Activated naive CD8-positive, alpha-beta T cell treated with anti-CD3 and anti-CD28 coated beads, Interleukin-2, amount 10 ng/mL, durations not matched to agents 7 days and 5 days (primary cell): ENCODE measurements around the gene ZNHIT1. TPM values are rescaled to one million over a fixed set of nuclear protein-coding genes. Genes with fewer than 3 reads are reported as not detected.
A peak's percentile ranks its signal among the peaks of the same experiment; 100 is the strongest.

Source experiments
- ATAC-seq: fragments of 150-1000 bp; cut with Tn5 transposase; one replicate; pipeline ENCODE4 v1.10.0; 2021; ENCODE audit warnings: low read depth, moderate library complexity
- POLR2A ChIA-PET: fragments of 350-600 bp; sonication (Branson Sonifier 250); formaldehyde crosslinking; loops from one replicate; lab custom pipeline; 2021; ENCODE audit warnings: antibody characterized with exemption; lab: Charles Lee
- DNase-seq: peaks from one replicate; pipeline ENCODE4 v3.0.0; 2021
- H3K27ac Mint-ChIP-seq: one replicate; pipeline ENCODE4 v1.8.0; 2022; ENCODE audit warnings: mild to moderate bottlenecking, mixed read lengths
- H3K27me3 Mint-ChIP-seq: one replicate; pipeline ENCODE4 v1.8.0; 2022; ENCODE audit warnings: mild to moderate bottlenecking, moderate library complexity, mixed read lengths
- H3K36me3 Mint-ChIP-seq: one replicate; pipeline ENCODE4 v1.8.0; 2021; ENCODE audit warnings: mild to moderate bottlenecking, mixed read lengths
- H3K4me1 Mint-ChIP-seq: one replicate; pipeline ENCODE4 v1.8.0; 2021; ENCODE audit warnings: mixed read lengths
- H3K4me3 Mint-ChIP-seq: one replicate; pipeline ENCODE4 v1.8.0; 2022; ENCODE audit warnings: mild to moderate bottlenecking, moderate library complexity, mixed read lengths
- H3K9me3 Mint-ChIP-seq: one replicate; pipeline ENCODE4 v1.8.0; 2021; ENCODE audit warnings: mixed read lengths
- total RNA-seq, 2 experiments: library from RNA; stranded (reverse); gene quantifications; one replicate each; pipeline ENCODE4 v1.2.3, GENCODE V29; 2021

Gene ZNHIT1
- total RNA-seq: 10 to 100 TPM; 54.2 to 55.8 TPM

DNA sequence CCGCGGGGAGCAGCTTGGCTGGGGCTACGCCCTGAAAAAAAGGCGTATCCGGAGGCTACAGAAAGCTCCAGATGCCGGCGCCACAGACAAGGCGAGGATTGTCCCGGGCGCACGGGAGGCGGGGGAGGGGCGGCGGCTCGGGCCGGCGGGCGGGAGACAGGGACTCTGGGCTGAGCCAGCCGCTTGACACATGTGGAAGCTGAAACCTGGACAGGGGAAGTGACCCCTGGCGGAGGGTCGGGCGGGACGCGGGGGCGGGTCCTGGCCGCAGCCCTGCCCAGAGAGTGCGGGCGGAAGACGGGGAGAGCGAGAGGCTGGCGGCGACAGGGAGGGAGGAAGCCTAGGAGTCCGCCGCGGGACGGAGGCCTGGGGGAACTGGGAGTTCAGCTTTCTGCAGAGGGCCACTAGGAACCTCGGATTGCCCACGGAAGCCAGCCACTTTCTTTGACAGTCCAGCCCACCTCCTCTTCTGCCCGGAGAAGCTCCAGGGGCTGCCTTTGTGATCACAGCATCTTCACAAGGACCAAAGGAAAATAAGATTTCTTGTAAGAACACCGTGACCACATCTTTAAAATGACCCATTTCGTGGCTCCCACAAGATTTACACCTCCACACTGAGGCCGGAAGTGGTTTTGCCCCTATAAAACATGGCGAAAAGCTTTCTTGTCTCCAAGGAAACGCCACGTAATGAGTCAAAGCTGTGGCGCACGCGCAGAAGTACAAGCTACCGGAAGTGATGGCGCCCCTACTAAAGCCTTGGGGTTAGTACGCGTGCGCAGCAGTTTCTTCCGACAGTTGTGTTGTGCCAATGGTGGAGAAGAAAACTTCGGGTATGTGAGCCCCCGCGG, at the start of gene ZNHIT1, which contains the start of gene PLOD3:
TSS of gene ZNHIT1 (plus strand) at position 778 of the 848 bp plus-strand sequence. CDS start at position 809, 31 bp downstream.
TSS of gene PLOD3 (minus strand) at position 194 of the 848 bp plus-strand sequence. CDS start 307 bp downstream, outside the sequence.
- ATAC-seq (peak; percentile 79), DNase-seq (peak; percentile 91)
- peak within 1 kb of the TSS; percentile 88 for H3K27ac Mint-ChIP-seq
- peaks cover 8% of the 10 kb centered on the region for H3K36me3 Mint-ChIP-seq
- POLR2A ChIA-PET: interaction anchor here (0.6 to 2.6 kb wide), 17 partner anchors 8 to 1135 kb away, joined by 3 to 36 read pairs (median 5); partner anchors contain the start of genes FIS1, IFT22, MOGAT3 and SRRT
- peak within 1 kb of the TSS; percentile 90 for H3K4me3 Mint-ChIP-seq
- no peaks in the 10 kb centered on the region for H3K27me3 Mint-ChIP-seq
- no peaks in the 10 kb centered on the region for H3K9me3 Mint-ChIP-seq
- peaks cover 22% of the 10 kb centered on the region for H3K4me1 Mint-ChIP-seq

DNA sequence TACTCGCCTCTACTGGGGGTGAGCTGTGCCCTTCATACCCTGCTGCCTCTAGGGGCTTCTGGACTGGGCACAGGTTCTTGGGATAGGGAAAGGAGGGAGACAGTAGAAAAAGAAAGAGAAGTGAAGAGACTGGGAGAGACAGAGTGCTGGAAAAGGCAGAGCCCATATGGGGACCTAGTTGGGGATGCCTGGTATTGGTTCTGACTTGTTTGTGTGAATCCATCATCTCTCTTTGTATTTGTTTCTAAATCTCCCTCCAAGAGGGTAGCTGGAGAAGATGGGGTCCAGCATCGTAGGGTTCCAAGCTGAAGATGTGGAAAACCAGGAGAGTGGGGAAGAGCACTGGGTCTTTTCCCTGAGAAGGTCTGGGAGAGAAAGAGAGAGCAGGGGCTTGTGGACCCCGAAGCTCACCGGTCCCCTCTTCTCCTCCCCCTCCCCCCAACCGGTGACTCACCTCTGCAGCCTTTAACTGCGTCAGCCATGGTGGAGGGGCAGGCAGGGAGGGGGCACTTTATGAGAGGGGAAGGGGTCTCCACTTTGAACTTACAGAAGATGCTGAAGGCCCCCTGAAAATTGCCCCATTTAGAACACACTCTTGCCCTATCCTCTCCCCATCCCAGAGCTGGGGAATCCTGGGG, 49.4 kb upstream of the ZNHIT1 start:
- H3K4me3 Mint-ChIP-seq: no peak overlapping the region
- peaks cover 81% of the 10 kb centered on the region for H3K27me3 Mint-ChIP-seq
- ATAC-seq (no peak), DNase-seq (no peak)
- peaks cover 2% of the 10 kb centered on the region for H3K36me3 Mint-ChIP-seq
- H3K4me1 Mint-ChIP-seq: peaks cover 45% of the 10 kb centered on the region
- POLR2A ChIA-PET: interaction anchor here (1.0 kb wide), 1 partner anchor 25 kb away, joined by 7 read pairs; no protein-coding TSS in a partner anchor
- H3K27ac Mint-ChIP-seq: no peak overlapping the region
- no peaks in the 10 kb centered on the region for H3K9me3 Mint-ChIP-seq

DNA sequence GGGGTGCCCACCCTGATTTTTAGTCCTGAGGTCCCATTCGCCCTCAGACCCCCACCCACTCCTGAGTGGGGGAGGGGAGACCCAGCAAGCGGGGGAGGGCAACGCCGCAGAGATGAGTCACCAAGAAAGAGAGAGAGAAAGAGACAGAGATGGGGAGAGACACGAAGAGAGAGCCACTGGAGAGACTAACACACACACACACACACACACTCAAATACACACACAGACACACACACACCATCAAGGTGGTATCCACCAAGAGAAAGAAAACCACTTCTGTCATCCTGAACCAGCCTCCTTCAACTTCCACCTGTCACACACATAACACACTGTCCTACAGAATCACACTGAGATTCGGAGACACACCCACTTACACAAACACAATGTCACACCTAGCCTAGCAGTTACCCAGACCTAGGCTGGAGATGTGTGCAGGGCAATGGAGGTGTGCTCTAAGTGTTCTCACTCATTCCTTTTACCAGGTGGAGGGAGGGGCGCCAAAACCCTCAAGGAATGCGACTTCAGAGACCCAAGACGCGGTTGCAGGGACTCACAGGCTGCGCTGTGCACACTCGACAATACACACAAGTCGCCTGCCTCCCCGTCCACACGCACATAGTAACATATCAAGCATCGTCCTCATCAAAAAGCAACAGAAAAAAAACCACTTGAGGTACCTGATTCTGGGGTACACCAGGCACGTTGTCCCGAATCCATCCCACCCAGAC, 48.7 kb upstream of the ZNHIT1 start:
- H3K4me3 Mint-ChIP-seq: peak overlapping the region; percentile 56
- ATAC-seq (no peak), DNase-seq (no peak)
- peaks cover 50% of the 10 kb centered on the region for H3K4me1 Mint-ChIP-seq
- peaks cover 2% of the 10 kb centered on the region for H3K36me3 Mint-ChIP-seq
- peaks cover 88% of the 10 kb centered on the region for H3K27me3 Mint-ChIP-seq
- no peak overlapping the region for H3K27ac Mint-ChIP-seq
- H3K9me3 Mint-ChIP-seq: no peaks in the 10 kb centered on the region
- POLR2A ChIA-PET: no interaction called here

DNA sequence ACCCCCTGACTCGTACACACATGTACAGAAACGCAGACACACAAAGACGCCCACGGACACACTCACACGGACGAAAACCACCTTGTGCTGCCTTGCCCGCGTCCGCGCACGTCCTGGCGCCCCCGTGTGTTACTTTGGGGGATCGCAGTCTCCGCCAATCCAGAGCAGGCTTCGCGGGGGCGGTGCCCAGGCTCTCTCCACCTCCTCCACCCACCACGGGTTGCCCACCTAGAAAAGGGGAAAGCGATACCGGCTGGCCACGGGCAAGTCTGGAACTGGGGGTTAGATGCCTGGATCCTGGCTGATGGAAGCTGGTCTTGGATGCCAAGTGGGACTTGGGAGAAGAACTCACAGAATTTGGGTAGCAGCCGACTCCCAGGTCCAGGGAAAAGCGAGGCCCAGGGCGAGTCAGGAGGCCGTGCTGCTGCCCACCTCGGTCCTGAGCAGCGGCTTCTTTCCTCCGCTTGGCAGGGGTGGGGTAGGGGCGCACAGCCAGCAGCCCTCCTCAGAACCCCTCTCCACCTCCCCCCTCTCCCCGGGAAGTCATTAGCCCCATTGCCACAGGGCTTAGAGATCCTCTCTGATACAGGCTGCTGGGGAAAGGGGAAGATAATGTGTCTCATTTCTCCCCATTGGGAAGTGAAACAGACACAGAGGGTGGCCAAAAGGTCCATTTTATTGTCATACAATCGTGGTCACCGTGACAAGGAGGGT, 48.0 kb upstream of the ZNHIT1 start:
- POLR2A ChIA-PET: interaction anchor here (1.2 to 2.1 kb wide), 2 partner anchors 26 to 27 kb away, joined by 3 to 7 read pairs; no protein-coding TSS in a partner anchor
- ATAC-seq (peak; percentile 35), DNase-seq (peak; percentile 90)
- H3K9me3 Mint-ChIP-seq: no peaks in the 10 kb centered on the region
- H3K36me3 Mint-ChIP-seq: peaks cover 2% of the 10 kb centered on the region
- no peak overlapping the region for H3K27ac Mint-ChIP-seq
- peak overlapping the region; percentile 56 for H3K4me3 Mint-ChIP-seq
- H3K4me1 Mint-ChIP-seq: peaks cover 49% of the 10 kb centered on the region
- peaks cover 89% of the 10 kb centered on the region for H3K27me3 Mint-ChIP-seq

DNA sequence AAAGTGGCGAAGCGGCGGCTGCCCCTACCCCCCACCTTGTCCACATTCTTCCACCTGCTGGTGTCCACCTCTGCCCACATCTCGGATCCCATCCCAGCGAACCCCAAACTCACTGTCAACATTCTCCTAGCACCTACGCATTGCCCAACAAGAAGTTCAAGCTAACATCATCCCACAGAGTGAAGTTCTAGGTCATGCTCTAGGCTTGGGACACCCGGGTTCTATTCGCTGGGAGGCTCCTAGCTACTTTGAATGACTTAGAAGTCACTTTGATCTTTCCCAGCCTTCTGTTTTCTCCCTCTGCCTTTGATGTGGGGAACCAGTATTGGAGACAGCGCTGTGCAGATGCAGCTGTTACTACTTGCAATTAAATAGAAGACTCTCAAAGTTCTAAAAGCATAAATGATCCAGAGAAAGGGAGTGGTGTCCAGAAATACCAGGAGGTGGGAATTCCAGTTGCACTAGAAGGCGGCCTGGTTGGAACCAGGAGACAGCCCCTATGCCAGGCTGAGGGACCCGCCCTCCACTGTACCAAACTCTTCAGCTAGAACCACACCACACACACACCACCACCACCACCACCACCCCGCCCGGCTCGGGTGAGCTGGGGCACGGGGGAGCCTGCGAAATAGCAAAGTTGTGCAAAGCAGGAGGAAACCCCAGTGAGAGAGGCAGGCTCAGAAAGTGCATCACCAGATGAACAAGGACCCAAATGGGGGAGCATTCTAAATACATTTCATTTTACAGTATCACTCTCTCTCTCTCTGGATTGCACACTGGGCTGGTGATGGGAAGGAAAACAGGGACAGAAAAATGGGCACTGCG, 47.1 kb upstream of the ZNHIT1 start:
- ATAC-seq: no peak
- H3K4me3 Mint-ChIP-seq: peak overlapping the region; percentile 12
- H3K36me3 Mint-ChIP-seq: no peaks in the 10 kb centered on the region
- peak overlapping the region; percentile 7 for H3K27ac Mint-ChIP-seq
- POLR2A ChIA-PET: interaction anchor here (1.2 to 2.1 kb wide), 2 partner anchors 27 to 28 kb away, joined by 3 to 7 read pairs; no protein-coding TSS in a partner anchor
- peaks cover 44% of the 10 kb centered on the region for H3K4me1 Mint-ChIP-seq
- no peaks in the 10 kb centered on the region for H3K9me3 Mint-ChIP-seq
- peaks cover 90% of the 10 kb centered on the region for H3K27me3 Mint-ChIP-seq
- no peak for DNase-seq

DNA sequence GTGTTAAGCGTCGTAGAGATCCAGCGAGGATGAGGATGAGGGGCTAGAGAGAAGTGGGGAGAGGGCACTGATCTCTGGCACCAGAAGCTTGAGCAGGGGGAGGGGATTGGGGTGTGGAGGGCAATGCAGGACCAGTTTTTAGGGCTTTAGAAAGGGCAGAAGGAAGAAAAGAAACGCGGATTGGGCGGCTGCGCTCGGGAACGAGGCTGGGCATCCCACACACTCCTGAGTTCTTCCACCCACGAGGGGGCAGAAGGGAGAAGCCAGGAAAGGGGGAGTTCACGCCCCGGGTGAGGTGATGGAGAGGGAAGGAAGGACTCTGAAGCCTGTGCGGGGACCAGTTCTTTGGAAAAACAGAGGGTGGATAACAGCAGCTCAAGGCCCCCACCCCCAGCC, 46.5 kb upstream of the ZNHIT1 start:
- Mint-ChIP-seq H3K27me3 (peaks cover 90% of the 10 kb centered on the region), H3K36me3 (no peaks in the 10 kb centered on the region), H3K4me1 (peaks cover 40% of the 10 kb centered on the region), H3K4me3 (peak overlapping the region; percentile 12), H3K9me3 (no peaks in the 10 kb centered on the region), H3K27ac (peak overlapping the region; percentile 7)
- POLR2A ChIA-PET: interaction anchor here (2.1 kb wide), 1 partner anchor 29 kb away, joined by 7 read pairs; no protein-coding TSS in a partner anchor
- DNase-seq (no peak), ATAC-seq (no peak)

DNA sequence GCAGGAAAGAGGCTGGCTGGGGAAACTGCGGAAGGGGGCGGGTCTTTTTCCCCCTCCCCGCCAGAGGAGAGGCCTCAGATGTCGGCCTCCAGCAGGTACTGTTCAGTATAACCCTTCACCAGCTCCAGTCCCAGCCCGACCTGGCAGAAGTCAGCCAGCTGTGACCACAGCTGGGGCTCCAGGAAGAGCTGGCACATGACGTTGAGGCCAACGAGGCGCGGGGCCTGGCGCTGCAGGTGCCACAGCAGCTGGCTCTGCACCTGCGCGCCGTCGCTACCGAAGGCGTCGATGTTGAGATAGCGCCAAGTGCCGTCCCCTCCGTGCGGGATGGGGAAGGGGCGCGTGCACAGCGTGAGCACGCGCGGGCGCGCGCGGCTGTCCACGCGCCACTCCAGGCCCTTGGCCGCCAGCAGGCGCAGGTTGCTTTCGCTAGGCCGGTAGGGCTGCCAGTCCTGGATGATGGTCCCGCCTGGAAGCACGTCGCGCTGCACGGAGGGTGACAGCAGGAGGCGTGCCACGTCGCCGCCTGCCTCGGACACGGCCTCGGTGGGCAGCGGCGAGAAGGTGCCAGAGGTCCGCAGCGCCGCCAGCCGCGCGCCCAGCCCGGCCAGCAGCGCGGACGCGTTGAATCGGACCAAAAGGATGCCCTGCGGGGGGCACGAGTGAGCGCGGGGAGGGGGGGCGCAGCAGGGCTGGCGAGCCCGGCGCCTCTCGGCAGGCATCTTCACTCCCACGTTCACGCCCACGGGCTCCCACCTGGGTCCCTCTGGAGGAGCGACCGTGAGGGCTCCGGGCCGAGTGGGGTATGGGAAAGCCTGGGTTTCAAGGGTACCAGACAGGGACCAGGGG, 45.7 kb upstream of the ZNHIT1 start:
- peaks cover 40% of the 10 kb centered on the region for H3K4me1 Mint-ChIP-seq
- POLR2A ChIA-PET: interaction anchor here (0.5 to 2.1 kb wide), 4 partner anchors 7 to 82 kb away, joined by 3 to 8 read pairs (median 6); partner anchors contain the start of genes AP1S1 and VGF

DNA sequence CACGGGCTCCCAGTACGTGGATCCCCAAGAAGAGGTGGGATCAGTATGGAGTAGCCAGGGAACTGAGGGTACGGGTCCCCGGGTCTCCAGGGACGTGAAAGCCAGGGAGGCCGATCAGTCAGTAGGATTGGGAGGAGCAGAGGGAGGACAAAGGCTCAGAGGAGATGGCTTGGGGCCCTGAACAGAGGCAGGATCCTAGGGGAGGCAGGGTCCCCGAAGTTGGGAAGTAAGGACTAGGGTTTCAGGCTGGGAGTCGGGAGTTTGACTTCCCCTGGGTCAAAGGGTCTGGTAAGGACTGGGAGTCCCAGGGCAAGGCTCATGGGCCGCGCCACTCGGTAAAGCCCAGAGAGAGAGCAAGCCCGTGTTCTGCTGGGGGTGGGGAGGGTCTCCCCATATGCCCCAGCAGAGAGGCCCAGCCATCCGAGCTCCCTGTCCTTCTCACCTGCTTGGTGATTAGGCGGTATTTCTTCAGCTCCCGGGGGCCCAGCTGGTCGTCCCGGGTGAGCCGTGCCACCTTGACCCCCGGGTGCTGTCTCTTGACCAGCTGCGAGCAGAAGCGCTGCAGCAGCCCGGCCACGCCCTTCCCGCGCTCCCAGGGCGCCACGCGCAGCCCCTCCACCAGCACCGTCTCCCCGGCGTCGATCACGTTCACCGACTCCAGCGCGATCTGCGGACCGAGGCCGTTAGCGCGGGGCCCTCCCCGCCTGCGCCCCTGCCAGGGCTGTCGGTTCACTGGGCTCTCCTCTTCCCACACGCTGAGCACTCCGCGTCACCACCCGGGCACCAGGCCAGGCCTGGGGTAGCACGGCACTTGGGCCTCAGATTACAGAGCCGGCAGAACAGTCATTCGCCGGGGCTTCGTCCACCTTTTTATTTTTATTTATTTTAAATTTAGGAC, 44.9 kb upstream of the ZNHIT1 start:
- peak overlapping the region; percentile 18 for H3K4me3 Mint-ChIP-seq

More for the DNA sequence above, 45.7 kb upstream of the ZNHIT1 start:
- no peak overlapping the region for H3K27ac Mint-ChIP-seq
- no peaks in the 10 kb centered on the region for H3K9me3 Mint-ChIP-seq
- peak overlapping the region; percentile 18 for H3K4me3 Mint-ChIP-seq
- no peaks in the 10 kb centered on the region for H3K36me3 Mint-ChIP-seq
- no peak for DNase-seq
- peaks cover 91% of the 10 kb centered on the region for H3K27me3 Mint-ChIP-seq
- no peak for ATAC-seq

DNA sequence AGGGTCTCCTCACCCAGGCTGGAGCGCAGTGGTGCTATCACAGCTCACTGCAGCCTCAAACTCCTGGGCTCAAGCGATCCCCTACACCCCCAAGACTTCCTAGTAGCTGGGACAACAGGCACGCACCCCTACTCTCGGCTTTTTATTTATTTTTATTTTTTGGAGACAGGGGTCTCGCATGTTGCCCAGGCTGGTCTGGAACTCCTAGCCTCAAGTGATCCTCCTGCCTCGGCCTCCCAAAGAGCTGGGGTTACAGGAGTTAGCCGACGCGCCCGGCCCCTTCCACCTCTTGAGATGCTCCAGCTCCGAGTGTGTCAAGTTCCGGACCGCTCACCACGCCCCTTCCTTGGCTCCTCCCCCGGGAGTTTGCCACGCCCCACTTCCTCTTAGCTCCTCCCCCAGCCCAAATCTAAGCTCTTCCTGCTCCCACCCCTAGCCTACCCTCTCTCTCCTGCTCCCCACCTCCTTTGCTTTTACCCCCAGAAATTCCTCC, 44.2 kb upstream of the ZNHIT1 start:
- DNase-seq (peak; percentile 86), ATAC-seq (peak; percentile 72)
- Mint-ChIP-seq H3K27ac (peak overlapping the region; percentile 63), H3K27me3 (peaks cover 91% of the 10 kb centered on the region), H3K4me3 (peak overlapping the region; percentile 79), H3K9me3 (no peaks in the 10 kb centered on the region), H3K4me1 (peaks cover 34% of the 10 kb centered on the region), H3K36me3 (no peaks in the 10 kb centered on the region)
- POLR2A ChIA-PET: interaction anchor here (1.2 to 2.1 kb wide), 3 partner anchors 9 to 20 kb away, joined by 3 to 8 read pairs (median 6); partner anchors contain the start of genes AP1S1 and VGF

More for the DNA sequence above, 44.9 kb upstream of the ZNHIT1 start:
- H3K27me3 Mint-ChIP-seq: peaks cover 91% of the 10 kb centered on the region
- H3K9me3 Mint-ChIP-seq: no peaks in the 10 kb centered on the region
- H3K27ac Mint-ChIP-seq: no peak overlapping the region
- ATAC-seq: no peak
- peak; percentile 43 for DNase-seq
- no peaks in the 10 kb centered on the region for H3K36me3 Mint-ChIP-seq
- peaks cover 37% of the 10 kb centered on the region for H3K4me1 Mint-ChIP-seq
- POLR2A ChIA-PET: interaction anchor here (0.5 to 2.1 kb wide), 4 partner anchors 8 to 83 kb away, joined by 3 to 8 read pairs (median 4); partner anchors contain the start of genes AP1S1 and VGF

DNA sequence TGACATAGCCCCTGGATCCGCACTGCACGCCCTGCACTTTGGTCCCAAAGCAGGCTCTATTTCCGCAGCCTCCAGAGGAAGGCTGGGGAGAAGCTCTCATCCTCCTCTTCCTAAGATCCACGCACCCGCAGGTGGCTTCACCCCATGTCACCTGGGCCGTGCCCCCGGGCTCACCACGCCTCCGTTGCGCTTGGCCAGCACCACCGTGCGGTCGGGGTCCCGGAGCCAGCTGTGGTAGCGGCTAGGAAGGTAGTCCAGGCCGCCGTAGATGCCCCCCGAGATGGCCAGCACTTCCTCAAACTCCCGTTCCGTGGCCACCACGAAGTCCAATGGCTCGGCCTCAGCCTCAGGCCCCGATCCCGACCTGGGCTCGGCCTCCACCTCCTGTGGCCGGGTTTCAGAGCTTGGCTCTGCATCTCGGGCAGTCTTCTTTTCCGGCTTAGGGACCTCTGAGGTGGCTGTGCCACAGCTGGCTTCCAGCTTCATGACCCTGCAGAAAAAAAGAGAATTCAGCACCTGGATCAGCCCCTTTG, 43.6 kb upstream of the ZNHIT1 start:
- Mint-ChIP-seq H3K36me3 (no peaks in the 10 kb centered on the region), H3K27ac (peak overlapping the region; percentile 63), H3K9me3 (no peaks in the 10 kb centered on the region), H3K4me1 (peaks cover 33% of the 10 kb centered on the region), H3K4me3 (peak overlapping the region; percentile 79), H3K27me3 (peaks cover 92% of the 10 kb centered on the region)
- no peak for ATAC-seq
- no peak for DNase-seq
- POLR2A ChIA-PET: interaction anchor here (1.2 to 2.1 kb wide), 2 partner anchors 9 to 10 kb away, joined by 3 to 8 read pairs; partner anchors contain the start of gene VGF
